Neural cell (in vitro differentiated cells): ENCODE measurements around the gene BLTP2. TPM values are rescaled to one million over a fixed set of nuclear protein-coding genes. Genes with fewer than 3 reads are reported as not detected.
"Not testable (repeated sequence)": the region's sequence is repeated elsewhere in the genome, so short reads cannot be mapped to it uniquely, and the experiment has no call there.

Source experiments
- H2AFZ ChIP-seq: fragments of 200-600, 300-800 bp; sonication (generic), shearing (Covaris generic); 2 replicates; pipeline ENCODE4 v1.6.0; 2014; ENCODE audit warnings: low read depth, mild to moderate bottlenecking, antibody characterized with exemption, low read length, moderate library complexity
- H3F3A ChIP-seq: fragments of 200-600 bp; shearing (Covaris generic); 2 replicates; pipeline ENCODE4 v1.6.1; 2016; ENCODE audit warnings: mild to moderate bottlenecking, moderate library complexity, mixed read lengths, antibody characterized with exemption, low read length; ENCODE audit not compliant: insufficient read depth, poor library complexity, severe bottlenecking
- H3K27ac ChIP-seq: fragments of 200-600, 300-800 bp; sonication (generic), shearing (Covaris generic); 2 replicates; pipeline ENCODE4 v1.5.1; 2014; ENCODE audit warnings: mild to moderate bottlenecking, low read length, moderate library complexity
- H3K27me3 ChIP-seq: fragments of 300-800, 200-600 bp; sonication (generic), shearing (Covaris generic); 2 replicates; pipeline ENCODE4 v1.6.0; 2014; ENCODE audit warnings: mild to moderate bottlenecking, low read depth, low read length, moderate library complexity; ENCODE audit not compliant: insufficient read depth
- H3K36me3 ChIP-seq: fragments of 300-800, 200-600 bp; sonication (generic), shearing (Covaris generic); 2 replicates; pipeline ENCODE4 v1.5.1; 2014; ENCODE audit warnings: mild to moderate bottlenecking, antibody characterized with exemption, low read length, moderate library complexity; ENCODE audit not compliant: insufficient read depth
- H3K4me2 ChIP-seq: fragments of 300-800, 200-600 bp; sonication (generic), shearing (Covaris generic); 2 replicates; pipeline ENCODE4 v1.6.0; 2014; ENCODE audit warnings: mild to moderate bottlenecking, low read length
- H3K4me3 ChIP-seq: fragments of 300-800, 200-600 bp; sonication (generic), shearing (Covaris generic); 2 replicates; pipeline ENCODE4 v1.5.1; 2014; ENCODE audit warnings: mild to moderate bottlenecking, low read length, moderate library complexity
- H3K79me2 ChIP-seq: fragments of 200-600 bp; shearing (Covaris generic); replicated peaks from 2 replicates; pipeline ENCODE4 v1.6.0; 2014; ENCODE audit warnings: mild to moderate bottlenecking, low read length, moderate library complexity; ENCODE audit not compliant: insufficient read depth
- H3K9ac ChIP-seq: fragments of 300-800, 200-600 bp; sonication (generic), shearing (Covaris generic); 2 replicates; pipeline ENCODE4 v1.6.1; 2016; ENCODE audit warnings: mild to moderate bottlenecking, low read length, mixed read lengths
- H3K9me2 ChIP-seq: fragments of 200-600 bp; shearing (Covaris generic); 2 replicates; pipeline ENCODE4 v1.6.1; 2016; ENCODE audit warnings: mild to moderate bottlenecking, low read length, mixed read lengths; ENCODE audit not compliant: insufficient read depth
- H3K9me3 ChIP-seq: fragments of 200-600, 300-800 bp; sonication (generic), shearing (Covaris generic); 2 replicates; pipeline ENCODE4 v1.6.1; 2016; ENCODE audit warnings: mild to moderate bottlenecking, mixed run types, low read length, moderate library complexity, mixed read lengths
- H4K20me1 ChIP-seq: fragments of 200-600 bp; shearing (Covaris generic); 2 replicates; pipeline ENCODE4 v1.6.1; 2016; ENCODE audit warnings: mild to moderate bottlenecking, mixed run types; ENCODE audit not compliant: insufficient read depth
- CTCF ChIP-seq: fragments of 450-650 bp; IDR thresholded peaks from 2 replicates; pipeline ENCODE4 v1.5.1; 2014; ENCODE audit warnings: antibody characterized with exemption, mild to moderate bottlenecking, moderate library complexity; ENCODE audit not compliant: poor library complexity, severe bottlenecking
- EP300 ChIP-seq: fragments of 450-650 bp; conservative IDR thresholded peaks from 2 replicates; pipeline ENCODE4 v1.6.1; 2014; ENCODE audit warnings: antibody characterized with exemption, mild to moderate bottlenecking, moderate library complexity; ENCODE audit not compliant: poor library complexity, severe bottlenecking
- EZH2 ChIP-seq: fragments of 200-600, 300-800 bp; shearing (Covaris generic), sonication (generic); IDR thresholded peaks from 2 replicates; pipeline ENCODE4 v1.6.1; 2014; ENCODE audit warnings: antibody characterized with exemption, low read length, borderline replicate concordance, mild to moderate bottlenecking; ENCODE audit not compliant: insufficient read depth, poor library complexity, severe bottlenecking
- MXI1 ChIP-seq: fragments of 450-650 bp; conservative IDR thresholded peaks from 2 replicates; pipeline ENCODE4 v1.6.1; 2014; ENCODE audit warnings: antibody characterized with exemption, mild to moderate bottlenecking; ENCODE audit not compliant: poor library complexity, severe bottlenecking
- POLR2AphosphoS5 ChIP-seq: IDR thresholded peaks from 2 replicates; pipeline ENCODE4 v1.6.1; 2012
- RAD21 ChIP-seq: fragments of 450-650 bp; conservative IDR thresholded peaks from 2 replicates; pipeline ENCODE4 v1.6.1; 2014; ENCODE audit warnings: antibody characterized with exemption, mild to moderate bottlenecking, moderate library complexity
- REST ChIP-seq: IDR thresholded peaks from 2 replicates; pipeline ENCODE4 v1.6.1; 2012; ENCODE audit warnings: borderline replicate concordance
- SMC3 ChIP-seq: fragments of 450-650 bp; conservative IDR thresholded peaks from 2 replicates; pipeline ENCODE4 v1.6.1; 2014; ENCODE audit warnings: antibody characterized with exemption, mild to moderate bottlenecking, moderate library complexity; ENCODE audit not compliant: poor library complexity
- TAF1 ChIP-seq: IDR thresholded peaks from 2 replicates; pipeline ENCODE4 v1.6.1; 2012; ENCODE audit warnings: low read depth
- polyA plus RNA-seq: library from polyadenylated mRNA; depleted of rRNA; stranded (reverse); fragments of >200 nt; gene quantifications from 2 replicates; pipeline ENCODE4 v1.2.3, GENCODE V29; 2014

BLTP2 gene
- polyA plus RNA-seq, 1 donor from 2014 or later, result 54.4 TPM

GRCh38 chr17:28610376-28610775 lies 34.6 kb downstream of the BLTP2 start:
- Histone ChIP-seq H3K9me3 (no peaks in the 10 kb centered on the region), H3K9me2 (no peaks in the 10 kb centered on the region), H3K4me2 (no peak overlapping the region), H3F3A (no peaks in the 10 kb centered on the region), H3K36me3 (peaks cover 3% of the 10 kb centered on the region), H4K20me1 (no peaks in the 10 kb centered on the region), H3K27me3 (no peaks in the 10 kb centered on the region), H3K79me2 (no peaks in the 10 kb centered on the region), H3K4me3 (no peak overlapping the region), H3K9ac (no peak overlapping the region), H3K27ac (no peak overlapping the region), H2AFZ (no peak overlapping the region)
- TF ChIP-seq EP300 (no peak), TAF1 (no peak), POLR2AphosphoS5 (no peak), RAD21 (no peak)

- H4K20me1 ChIP-seq, H3K9ac ChIP-seq, H2AFZ ChIP-seq, H3K4me2 ChIP-seq, H3K9me2 ChIP-seq, H3F3A ChIP-seq, H3K4me3 ChIP-seq, H3K27ac ChIP-seq, H3K9me3 ChIP-seq, H3K27me3 ChIP-seq, H3K36me3 ChIP-seq, H3K79me2 ChIP-seq: not testable (repeated sequence)
Observed at GRCh38 chr17:28604031-28604430, 40.9 kb downstream of the BLTP2 start.

GRCh38 chr17:28599311-28600184 lies 45.4 kb downstream of the BLTP2 start:
- Histone ChIP-seq H3K36me3 (no peaks in the 10 kb centered on the region), H3F3A (no peaks in the 10 kb centered on the region), H3K9me3 (no peaks in the 10 kb centered on the region), H3K27me3 (no peaks in the 10 kb centered on the region), H3K4me2 (peak overlapping the region; percentile 63), H4K20me1 (no peaks in the 10 kb centered on the region), H3K9ac (peak overlapping the region; percentile 61), H2AFZ (peak overlapping the region; percentile 25), H3K79me2 (no peaks in the 10 kb centered on the region), H3K4me3 (peak overlapping the region; percentile 71), H3K27ac (no peak overlapping the region), H3K9me2 (no peaks in the 10 kb centered on the region)
- TF ChIP-seq SMC3 (no peak), EZH2 (no peak), EP300 (no peak), POLR2AphosphoS5 (no peak), TAF1 (no peak), RAD21 (no peak), CTCF (no peak), REST (no peak), MXI1 (no peak)
